Gastrocnemius medialis (tissue), 4 donors: ENCODE data around the gene MS4A3.

Experiments used
- POLR2A ChIP-seq, 2 donors: fragments of 450-650 bp; IDR thresholded peaks; one replicate each; pipeline ENCODE4 v1.6.1; 2017; ENCODE audit warnings: antibody characterized with exemption in 2 of 2, mild to moderate bottlenecking in 2 of 2, moderate library complexity in 2 of 2
- TF ChIP-seq, protein P1 (sequence below), 5 experiments: fragments of 450-650 bp in 3 of 5; fragments of 200-600 bp in 2 of 5; sonication (generic) in 2 of 5; IDR thresholded peaks in 4 of 5; conservative IDR thresholded peaks in 1 of 5; 1 replicate in 4 of 5; 2 replicates in 1 of 5; pipeline ENCODE4 v1.5.1; 2016 to 2019; ENCODE audit warnings: antibody characterized with exemption in 5 of 5, mild to moderate bottlenecking in 3 of 5, moderate library complexity in 3 of 5

DNA sequence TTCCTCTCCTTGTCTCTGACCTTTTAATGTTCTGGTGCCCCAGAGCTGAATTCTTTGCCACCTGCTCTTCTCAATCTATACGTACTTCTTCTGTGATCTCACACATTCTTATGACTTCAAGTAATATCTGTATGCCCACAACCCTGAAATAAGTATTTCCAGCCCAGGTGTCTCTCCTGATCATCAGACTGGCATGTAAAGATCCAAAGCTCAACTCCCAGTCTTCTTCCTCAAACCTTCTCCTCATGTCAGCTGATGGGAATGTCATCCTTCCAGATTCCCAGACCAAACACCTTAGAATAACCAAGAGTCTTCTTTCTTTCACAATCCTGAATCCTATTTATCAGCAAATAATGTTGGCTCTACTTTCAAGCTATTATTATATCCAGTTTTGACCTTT is 9.3 kb downstream of the MS4A3 start:
- TF ChIP-seq POLR2A (IDR thresholded peaks at IDR 0.05): no peak
- TF ChIP-seq, protein P1, sequence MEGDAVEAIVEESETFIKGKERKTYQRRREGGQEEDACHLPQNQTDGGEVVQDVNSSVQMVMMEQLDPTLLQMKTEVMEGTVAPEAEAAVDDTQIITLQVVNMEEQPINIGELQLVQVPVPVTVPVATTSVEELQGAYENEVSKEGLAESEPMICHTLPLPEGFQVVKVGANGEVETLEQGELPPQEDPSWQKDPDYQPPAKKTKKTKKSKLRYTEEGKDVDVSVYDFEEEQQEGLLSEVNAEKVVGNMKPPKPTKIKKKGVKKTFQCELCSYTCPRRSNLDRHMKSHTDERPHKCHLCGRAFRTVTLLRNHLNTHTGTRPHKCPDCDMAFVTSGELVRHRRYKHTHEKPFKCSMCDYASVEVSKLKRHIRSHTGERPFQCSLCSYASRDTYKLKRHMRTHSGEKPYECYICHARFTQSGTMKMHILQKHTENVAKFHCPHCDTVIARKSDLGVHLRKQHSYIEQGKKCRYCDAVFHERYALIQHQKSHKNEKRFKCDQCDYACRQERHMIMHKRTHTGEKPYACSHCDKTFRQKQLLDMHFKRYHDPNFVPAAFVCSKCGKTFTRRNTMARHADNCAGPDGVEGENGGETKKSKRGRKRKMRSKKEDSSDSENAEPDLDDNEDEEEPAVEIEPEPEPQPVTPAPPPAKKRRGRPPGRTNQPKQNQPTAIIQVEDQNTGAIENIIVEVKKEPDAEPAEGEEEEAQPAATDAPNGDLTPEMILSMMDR (IDR thresholded peaks at IDR 0.05 in 4 of 5, conservative IDR thresholded peaks at IDR 0.05 in 1 of 5): no peak
